ELF-1 (cell line): ENCODE results near the gene ANXA11.
"Not testable (repeated sequence)": the region's sequence is repeated elsewhere in the genome, so short reads cannot be mapped to it uniquely, and the experiment has no call there.

Source experiments
- DNase-seq: peaks from one replicate; pipeline ENCODE4 v3.0.0-alpha.2; 2016; ENCODE audit warnings: low read depth, low spot score

ANXA11 gene

DNA sequence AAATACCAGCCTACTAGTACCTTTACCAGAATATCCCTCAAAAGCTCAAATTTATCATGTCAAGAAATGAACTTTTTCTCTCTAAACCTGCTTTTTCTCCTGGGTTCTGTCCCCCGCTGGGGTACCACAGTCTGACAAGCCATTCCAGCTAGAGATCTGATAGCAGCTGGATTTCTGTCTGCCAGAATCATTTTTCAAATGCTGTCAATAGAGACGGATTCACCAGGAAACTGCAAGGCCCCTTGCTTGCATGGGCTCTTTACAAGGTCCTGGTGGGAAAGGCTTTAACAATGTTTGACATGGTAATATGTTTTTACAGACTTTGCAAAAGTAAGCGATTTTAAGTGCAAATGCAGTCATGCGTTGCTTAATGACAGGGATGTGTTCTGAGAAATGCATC lies 4.9 kb upstream of the ANXA11 start:
- DNase-seq = no peak

DNA sequence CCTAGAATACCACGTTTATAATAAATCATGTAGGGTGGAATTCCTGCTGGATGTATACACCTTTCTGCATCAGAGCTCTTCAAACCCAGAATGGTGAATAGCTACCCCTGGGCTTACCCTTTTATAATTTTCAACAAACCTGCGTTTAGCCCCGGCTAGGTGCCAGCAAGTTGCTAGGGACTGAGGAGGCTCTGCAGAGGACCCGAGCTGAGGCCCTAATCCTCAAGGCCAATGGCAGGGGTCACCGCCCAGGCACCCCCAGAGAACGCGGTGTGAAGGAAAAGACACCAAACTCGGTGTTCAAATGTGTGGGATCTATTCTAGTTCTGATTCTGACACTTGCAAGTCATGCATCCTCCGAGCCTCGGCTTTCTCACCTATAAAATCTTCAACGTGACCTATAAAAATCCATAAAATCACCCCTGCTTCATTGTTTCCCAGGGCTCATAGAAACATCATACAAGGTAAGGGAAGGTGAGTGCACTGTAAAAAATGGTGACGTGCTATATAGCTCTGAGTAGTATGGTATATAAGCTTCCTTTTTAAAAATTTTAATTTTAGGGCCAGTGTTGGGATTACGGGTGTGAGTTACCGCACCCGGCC lies 2.5 kb upstream of the ANXA11 start:
- DNase-seq = no peak

DNA sequence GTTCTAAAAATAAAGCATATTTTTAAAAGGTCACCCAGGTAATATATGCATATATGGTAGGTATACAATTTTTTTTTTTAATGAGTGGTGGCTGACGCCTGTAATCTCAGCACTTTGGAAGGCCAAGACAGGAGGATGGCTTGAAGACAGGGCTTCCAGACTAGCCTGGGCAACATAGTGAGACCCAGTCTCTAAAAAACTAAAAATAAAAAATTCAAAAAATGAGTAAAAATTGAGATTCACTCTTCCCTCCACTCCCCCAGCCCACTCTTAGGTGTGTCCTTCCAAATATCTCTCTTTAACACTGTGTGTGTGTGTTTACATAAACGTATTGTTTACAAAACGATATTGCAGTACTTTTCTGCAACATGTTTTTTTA lies 929 bp upstream of the ANXA11 start:
- no peak for DNase-seq

DNA sequence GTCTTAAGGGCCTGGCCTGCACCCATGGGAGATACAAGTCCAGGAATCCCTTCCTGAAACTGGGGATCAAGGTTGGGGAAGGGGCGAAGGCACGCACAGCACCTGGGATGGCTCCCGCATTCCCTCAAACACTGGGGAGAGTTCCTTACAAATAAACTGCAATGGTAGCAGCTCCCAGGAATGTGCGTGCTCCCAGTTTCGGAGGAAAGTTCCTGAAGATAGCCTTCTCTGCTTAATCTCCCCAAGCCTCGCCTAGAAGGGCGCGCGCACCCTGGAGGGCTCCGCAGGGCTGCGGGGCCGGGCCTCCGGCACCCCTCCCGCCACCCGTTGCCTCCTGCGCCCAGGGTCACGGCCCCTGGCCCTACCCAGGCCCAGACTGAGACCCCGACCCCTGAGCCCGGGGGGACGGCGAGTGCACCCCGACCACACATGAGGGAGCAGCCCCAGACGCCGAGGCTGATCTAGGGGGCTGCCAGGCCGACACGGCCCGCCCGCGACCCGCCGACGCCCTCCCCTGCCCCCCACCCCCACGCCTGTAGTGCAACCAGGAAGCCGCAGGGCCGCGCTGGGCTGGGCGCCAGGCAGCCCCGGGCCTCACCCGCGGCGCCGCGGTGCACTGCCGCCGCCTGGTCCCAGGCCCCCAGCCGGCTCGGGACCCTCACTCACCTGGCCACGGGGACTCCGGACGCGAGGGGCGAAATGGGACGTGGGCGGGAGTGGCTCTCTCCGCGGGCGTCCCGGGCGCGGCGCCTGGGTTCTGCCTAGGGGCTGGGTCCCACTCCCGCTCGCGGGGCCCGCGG lies 460 bp downstream of the ANXA11 start:
- peak; percentile 54 for DNase-seq

DNA sequence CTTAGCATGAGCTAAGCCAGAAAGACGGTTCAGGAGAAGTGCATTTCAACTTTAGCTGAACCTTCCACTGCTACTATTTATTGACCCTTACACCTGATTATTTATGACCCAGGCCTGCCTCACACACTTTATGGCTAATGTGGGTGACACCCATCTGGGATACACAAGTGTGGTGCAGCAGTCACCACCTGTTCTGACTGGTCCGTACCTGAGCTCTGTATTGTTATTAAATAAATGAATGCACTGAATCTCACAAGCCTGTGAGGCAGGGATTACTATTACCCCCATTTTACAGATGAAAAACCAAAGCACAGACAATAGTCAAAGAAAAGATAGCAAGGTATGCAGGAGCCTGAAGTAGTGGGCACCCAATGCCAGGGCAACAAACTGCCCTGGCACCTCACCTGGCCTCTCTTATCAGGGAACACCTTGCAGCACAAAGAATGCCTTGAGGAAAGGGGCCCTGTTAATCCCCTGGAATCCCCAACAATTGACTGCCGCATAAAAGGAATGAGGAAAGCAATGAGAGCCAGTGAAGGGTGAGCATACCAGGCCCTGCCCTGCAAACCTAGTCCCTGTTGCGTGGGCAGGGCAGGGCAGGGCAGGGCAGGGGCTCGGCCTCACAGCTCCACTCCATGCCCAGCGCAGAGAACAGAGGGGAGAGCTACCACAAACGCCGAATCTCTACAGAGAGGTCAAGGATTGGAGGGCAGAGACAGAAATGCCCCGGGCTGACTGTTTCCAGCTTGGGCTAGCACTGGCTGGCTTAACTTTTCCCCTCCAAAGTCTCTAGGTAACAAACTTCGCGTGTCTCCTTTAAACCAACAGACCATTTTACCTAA lies 1.3 kb downstream of the ANXA11 start:
- peak; percentile 72 for DNase-seq

DNA sequence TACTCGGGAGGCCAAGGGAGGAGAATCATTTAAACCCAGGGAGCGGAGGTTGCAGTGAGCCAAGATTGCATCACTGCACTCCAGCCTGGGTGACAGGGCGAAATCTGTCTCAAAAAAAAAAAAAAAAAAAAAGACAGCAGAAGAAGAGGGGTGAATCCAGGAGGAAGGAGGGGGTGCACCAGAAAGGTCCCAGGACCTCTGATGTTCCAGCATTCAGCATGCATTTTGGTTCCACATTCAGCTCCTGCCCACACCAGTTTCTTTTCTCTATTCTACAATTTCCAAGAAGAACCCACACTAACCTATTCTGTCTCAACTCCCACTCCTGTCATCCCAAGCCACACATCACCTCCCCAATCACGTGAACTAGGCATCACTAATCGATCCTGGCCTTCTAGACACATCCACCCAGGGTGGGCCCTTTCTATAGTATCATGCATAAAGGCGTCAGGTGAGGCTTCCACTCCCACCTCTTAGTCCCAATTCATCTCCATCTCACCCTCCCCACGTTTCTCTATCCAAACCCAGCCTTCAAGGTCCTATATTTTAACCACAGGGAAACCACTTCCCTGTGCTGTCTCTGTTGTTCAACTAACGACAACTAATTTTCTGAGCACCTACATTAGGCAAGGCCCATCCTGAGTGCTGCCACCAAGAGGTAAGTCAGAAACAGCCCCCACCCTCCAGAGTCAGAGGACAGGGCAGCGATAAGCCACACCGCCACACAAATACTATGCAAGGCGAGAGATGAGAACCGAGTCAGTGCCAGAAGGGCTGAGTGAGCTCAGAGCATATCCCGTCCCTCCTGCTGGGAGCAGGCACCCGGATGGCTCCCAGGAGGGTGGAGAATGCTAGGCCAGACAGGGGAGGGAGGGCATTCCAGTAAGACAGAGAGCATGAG lies 2.2 kb downstream of the ANXA11 start:
- peak; percentile 85 for DNase-seq

DNA sequence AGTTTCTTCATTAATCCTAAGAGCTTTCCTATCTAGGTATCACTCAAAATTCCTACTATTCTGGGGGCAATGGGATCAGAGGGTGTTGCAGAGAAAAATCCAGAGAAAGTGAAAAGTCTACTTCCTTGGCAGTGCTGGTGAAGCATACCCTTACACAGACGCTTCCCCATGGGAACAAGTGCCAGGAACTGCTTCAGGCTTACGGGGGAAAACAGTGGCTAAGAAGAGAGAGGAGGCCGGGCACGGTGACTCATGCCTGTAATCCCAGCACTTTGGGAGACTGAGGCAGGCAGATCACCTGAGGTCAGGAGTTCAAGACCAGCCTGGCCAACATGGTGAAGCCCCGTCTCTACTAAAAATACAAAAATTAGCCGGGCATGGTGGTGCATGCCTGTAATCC lies 2.8 kb downstream of the ANXA11 start:
- not testable (repeated sequence) for DNase-seq

DNA sequence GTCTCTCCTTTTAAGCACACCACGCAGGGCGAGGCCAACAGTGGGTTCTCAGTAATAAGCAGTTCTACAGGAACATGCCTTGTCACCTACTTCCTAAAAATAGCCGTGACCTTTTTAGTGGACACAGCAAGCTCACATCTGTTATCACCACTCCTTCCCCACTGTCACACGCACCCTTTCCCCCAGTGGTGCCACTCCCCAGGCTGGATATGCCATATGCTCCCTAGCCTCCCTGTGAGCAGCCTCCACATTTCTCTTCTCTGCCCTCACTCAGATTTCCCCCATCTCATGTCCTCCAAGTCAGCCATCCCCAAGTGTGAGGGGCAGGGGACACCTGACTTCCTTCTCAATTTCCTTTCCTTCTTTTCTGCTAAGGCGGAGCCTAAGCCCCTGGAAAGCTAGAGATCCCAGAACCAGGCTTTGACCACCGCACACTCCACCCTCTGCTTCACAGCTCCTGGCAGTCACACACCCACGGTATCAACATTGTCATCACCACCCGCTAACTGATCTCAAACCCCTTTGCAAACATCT lies 3.7 kb downstream of the ANXA11 start:
- no peak for DNase-seq

DNA sequence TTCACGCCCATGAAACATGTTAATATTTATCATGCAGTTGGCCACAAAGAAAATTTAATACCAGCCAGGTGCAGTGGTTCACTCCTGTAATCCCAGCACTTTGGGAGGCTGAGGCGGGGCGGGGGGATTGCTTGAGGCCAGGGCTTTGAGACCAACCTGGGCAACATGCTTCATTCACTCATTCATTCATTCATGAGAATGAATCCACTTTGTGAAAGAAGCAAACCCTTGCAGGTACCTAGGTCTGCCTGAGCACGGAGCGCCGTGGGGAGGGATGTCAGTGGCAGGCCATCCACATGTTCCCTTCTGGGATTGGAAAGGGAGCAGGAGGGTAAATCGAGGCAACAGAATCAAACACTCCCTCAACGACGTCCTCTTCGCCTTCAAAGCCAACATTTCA lies 4.7 kb downstream of the ANXA11 start:
- no peak for DNase-seq

DNA sequence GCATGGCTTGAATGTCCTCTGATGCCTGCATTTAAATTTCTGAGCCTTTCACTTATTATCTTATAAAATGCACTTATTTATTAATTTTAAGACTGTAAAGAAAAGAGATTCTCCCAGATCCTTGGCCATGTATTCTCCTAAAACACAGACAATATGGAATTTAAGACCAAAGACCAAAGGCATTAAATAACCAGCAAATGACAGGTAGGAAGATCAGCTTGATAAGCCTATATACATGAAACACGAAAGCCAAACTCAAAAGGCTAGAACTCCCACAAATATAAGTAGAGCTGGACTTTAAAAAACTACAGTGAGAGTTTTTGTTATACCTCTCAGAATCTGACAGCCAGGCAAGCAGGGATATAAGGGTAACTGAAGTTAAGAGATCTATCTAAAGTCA lies 5.1 kb downstream of the ANXA11 start:
- no peak for DNase-seq

DNA sequence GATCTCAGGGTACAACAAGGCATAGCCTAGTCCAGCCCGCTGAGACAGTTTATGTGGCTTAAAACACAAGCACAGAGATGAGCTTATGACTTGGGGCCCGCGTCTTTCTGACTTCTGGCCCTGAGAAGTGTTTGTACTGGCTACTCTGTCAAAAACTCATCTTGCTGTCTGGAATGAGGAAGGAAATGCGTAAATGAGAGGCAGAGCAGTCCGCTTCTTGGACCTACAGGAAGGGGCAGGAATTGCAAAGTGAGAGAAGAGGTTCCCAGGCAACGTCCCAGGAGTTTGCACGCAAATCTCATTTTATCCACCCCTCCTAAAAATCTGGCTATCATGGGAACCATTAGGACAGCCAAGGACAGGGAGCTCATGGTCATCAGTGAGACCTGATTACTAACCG lies 5.5 kb downstream of the ANXA11 start:
- peak; percentile 15 for DNase-seq

DNA sequence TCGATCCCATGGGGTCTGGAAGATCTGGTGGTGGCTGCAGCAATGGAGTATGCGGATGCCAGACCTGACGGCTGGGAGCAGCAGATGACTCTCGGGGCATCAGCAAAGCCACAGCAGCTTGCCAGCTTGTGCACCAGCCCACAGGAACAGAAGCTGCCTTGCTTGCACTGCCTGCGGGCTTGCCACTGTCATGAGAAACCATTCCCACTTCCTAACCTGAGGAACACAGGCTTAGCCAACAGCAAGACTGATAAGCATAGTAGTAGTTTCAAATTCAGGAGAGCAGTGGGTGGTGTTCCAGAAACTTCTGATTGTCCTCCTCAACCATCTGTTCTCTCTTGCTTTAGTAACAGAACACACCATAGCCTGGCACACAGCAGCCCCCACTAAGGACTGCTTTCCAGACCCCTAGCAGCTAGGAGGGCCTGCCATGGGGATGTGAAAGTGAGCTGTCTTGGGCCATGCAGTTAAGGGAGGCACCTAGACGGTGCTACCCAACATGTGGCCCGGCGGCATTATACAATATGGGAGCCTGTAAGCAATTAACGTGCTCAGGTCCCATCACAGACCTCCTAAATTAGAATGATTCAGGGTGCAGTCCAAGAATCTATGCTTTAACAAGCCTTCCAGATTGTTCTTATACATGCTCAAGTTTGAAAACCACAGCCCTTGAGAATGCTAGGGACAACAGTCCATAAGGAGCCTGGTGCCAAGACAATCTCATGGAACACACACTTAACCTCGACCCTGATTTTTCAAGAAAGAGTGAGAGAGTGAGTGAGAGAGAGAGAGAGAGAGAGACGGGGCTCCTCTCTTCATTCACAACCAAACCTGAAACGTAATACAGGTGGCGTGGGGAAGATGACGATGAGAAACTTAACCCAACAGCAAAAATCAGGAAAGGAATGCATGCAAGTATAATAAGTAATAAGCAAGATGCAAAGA lies 7.1 kb downstream of the ANXA11 start:
- DNase-seq = no peak

DNA sequence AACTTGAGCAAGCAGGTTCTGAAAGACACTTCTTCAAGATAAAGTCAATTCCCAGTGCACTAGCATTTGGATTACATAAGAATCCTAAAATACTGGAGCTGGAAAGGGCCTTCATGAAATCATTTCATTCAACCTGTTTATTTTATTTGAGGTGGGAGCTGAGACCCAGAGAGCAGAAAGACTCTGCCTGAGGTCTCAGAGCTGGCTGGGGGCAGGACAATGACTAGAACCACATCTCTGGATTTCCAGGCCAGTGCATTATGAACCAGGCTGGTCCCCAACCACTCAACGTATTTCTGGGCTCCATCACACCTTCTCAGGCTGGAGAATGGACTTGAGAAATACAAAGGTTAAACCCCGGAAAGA lies 8.4 kb downstream of the ANXA11 start:
- no peak for DNase-seq

DNA sequence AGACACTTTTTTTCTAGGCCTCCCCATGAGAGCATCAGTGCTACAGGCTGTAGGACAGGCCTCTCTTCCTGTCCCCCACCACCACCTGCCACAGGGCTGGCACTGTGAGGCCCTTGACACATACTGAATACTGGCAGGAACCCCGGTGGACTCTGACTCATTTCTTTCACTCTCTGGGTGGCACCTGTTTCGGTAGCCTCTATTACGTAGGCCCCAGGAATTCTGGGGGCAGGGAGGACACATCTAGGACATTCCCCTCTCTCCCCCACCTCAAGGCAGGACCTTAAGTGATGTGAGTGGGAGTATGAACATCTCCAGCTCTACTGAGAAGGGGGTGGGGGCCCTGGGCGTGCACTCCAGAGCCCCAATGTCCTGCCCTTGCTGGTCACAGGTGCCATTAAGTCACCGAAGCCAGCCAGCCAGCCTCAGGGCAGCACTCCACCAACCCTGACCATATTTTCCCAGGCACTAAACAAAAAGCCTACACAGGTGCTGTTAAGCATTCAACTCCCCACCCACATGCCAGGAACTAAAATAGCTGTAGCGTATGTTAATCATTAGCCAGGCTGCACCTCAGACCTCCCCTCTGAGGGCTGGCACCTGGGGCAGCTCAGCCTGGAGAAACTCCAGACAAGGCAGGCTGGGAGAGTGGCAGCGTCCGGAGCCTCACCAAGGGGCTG lies 8.9 kb downstream of the ANXA11 start:
- DNase-seq = no peak

DNA sequence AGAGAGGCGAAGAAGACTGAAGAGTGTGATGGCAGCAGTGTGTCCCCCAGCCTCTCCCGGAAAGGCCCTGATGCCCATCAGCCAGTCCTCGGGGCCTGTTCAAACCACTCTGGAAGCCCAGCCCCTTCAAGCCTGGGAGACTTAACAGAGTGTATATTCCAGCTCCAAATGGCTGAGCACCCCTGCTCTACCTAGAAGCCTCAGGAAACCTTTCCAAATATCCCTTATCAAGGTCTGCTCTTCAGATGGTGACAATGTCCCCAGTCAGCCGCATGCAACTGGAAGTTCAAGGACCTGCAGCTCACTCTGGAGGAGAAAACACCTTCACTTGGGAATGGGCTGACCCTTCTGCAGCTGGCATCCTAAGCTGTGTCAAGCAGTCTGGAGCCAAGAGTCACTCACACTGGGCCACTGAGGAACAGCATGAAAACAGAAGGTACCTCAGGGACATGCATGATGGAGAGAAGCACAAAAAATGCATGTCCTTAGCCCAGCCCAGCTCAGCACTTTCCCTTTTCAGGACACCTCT lies 10.2 kb downstream of the ANXA11 start:
- DNase-seq = no peak

DNA sequence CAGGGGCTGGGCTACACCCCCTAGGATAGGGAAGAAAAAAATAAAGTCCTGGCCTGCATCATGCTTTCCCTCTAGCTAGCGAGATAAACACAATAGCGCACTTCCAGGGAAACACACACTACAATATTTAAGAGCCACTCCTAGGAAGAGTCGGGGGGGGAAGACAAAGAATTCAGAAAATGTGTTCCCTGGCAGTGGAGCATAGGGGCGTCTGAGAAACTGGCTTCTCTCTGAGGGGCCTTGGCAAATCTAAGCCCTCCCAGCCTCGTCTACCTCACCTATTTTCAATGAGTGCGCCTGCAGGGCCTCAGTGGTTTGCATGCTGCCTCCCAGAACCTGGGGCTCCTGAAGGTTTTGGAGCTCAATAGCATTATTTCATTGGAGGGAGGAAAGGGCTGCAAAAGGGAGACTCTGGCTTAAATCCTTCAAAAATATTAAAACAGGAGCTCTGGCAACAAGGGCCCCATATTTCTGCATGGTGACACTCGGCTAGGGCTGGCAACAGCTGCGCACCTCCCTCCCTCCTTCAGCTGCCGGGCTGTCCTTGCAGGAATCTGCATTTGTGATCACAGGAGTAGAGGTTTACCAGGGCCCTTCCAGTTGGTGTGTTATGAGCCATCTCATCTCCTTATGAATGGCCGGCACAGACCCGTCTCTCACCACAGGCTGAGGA lies 10.8 kb downstream of the ANXA11 start:
- DNase-seq = peak; percentile 21

DNA sequence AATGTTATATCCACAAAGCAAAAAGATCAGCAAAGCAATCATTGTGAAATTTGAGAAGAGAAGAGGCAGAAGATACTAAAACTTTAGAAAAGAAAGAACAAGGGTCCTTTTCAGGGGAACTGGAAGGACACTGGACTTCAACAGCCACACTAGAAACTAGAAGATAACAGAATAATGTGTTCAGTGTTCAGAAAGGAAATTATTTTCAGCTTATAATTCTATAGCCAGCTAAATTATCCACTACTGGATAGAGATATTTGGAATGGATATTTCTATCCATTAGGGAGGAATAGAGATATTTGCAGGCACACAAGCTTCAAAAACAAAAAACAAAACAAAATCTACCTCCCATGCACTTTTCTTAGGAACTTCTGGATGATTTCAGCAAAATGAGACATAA lies 12.8 kb downstream of the ANXA11 start:
- no peak for DNase-seq

DNA sequence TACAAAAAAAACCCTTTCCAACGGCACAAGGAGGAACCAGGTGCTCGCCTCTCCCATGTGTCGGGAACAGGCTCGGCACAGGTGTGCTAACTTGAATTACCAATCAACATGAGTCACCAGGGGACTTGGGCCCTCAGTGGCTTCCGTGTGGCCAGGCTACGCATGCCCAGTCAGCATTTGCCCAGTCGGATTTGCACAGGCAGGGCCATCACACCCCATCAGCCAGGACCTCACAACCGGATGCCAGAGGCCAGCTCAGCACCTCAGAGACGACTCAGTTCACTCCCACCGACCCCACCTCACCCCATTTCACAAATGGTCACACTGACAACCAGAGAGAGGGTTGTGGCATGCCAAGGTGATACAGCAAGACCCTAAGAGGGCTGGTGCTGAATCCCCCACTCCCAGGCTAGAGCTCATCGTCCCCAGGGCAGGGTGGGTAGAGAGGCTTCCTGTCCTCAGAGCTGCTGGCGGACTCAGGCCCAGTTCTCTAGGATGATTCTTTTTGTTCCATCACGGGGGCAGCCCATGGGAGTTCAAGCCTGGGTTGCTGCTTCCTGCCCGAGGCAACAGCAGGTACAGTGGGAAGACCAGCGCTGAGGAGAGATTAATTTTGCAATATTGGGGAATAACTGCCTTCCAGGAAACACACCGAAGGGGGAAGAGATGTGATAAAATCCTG lies 13.6 kb downstream of the ANXA11 start:
- DNase-seq = no peak
